Fibroblast of villous mesenchyme (primary cell): ENCODE results near the gene EHBP1. TPM values are rescaled to one million over a fixed set of nuclear protein-coding genes. Genes with fewer than 3 reads are reported as not detected.

ENCODE experiments used
- DNase-seq: peaks from one replicate; pipeline ENCODE4 v3.0.0-alpha.2; 2010; ENCODE audit warnings: low read depth
- H3K4me3 ChIP-seq: 2 replicates; pipeline ENCODE4 v1.5.1; 2011; ENCODE audit warnings: low read depth, mild to moderate bottlenecking, low read length
- total RNA-seq: library from RNA; depleted of rRNA; stranded (reverse); fragments of >200 nt; gene quantifications from 2 replicates; pipeline ENCODE4 v1.2.3, GENCODE V29; 2012
- TF ChIP-seq, protein P1 (sequence below): IDR thresholded peaks from 2 replicates; pipeline ENCODE4 v1.5.1; 2012; ENCODE audit warnings: low read depth, mild to moderate bottlenecking, low read length; ENCODE audit not compliant: insufficient read depth

The EHBP1 gene
- total RNA-seq, 1 donor, result 140 TPM

GRCh38 chr2:62994206-62994605, 288.7 kb downstream of the EHBP1 start:
- TF ChIP-seq, protein P1, sequence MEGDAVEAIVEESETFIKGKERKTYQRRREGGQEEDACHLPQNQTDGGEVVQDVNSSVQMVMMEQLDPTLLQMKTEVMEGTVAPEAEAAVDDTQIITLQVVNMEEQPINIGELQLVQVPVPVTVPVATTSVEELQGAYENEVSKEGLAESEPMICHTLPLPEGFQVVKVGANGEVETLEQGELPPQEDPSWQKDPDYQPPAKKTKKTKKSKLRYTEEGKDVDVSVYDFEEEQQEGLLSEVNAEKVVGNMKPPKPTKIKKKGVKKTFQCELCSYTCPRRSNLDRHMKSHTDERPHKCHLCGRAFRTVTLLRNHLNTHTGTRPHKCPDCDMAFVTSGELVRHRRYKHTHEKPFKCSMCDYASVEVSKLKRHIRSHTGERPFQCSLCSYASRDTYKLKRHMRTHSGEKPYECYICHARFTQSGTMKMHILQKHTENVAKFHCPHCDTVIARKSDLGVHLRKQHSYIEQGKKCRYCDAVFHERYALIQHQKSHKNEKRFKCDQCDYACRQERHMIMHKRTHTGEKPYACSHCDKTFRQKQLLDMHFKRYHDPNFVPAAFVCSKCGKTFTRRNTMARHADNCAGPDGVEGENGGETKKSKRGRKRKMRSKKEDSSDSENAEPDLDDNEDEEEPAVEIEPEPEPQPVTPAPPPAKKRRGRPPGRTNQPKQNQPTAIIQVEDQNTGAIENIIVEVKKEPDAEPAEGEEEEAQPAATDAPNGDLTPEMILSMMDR, result no peak
- no peak for DNase-seq
- H3K4me3 ChIP-seq, result no peak overlapping the region

GRCh38 chr2:62996534-62997186, 291.1 kb downstream of the EHBP1 start:
- no peak for DNase-seq
- TF ChIP-seq, protein P1, result no peak
- H3K4me3 ChIP-seq, result no peak overlapping the region

DNA sequence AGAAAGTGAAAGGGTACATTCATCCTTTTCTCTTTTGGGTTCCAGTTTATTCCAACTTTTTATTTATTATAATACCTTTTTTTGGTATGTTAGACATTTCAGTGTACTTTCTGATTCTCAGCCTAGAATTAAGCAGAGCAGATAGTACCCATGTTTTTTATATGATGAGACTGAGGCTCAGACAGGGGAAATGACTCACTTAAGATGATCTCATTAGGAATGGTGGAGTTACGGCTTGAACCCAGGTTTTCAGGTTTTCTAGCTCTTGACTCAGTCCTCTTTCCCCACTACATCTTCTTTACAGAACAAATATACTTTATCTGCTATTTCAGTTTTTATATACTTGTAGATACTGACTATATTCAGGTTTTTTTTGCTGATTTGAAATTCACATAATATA, 293.4 kb downstream of the EHBP1 start:
- no peak overlapping the region for H3K4me3 ChIP-seq
- TF ChIP-seq, protein P1, result no peak
- no peak for DNase-seq

DNA sequence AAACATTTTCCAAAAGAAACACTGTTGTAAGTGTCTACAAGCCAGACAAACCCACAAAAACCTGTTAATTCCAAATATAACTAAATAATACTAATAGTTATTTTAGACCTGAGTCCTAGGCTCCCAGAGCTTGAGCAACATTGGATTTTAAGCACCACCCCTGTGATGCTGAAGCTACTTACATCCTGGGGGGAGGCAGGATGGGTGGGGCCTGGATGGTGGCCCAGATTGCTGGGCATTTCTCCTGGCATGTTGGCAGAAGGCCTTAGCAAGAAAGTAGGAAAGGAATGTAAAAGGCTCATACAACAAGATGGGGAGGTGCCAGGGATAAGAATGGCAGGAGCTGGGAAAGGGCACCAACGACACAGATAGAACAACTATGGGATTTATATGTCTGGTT, 294.4 kb downstream of the EHBP1 start:
- no peak for DNase-seq
- H3K4me3 ChIP-seq, result no peak overlapping the region
- TF ChIP-seq, protein P1, result no peak

GRCh38 chr2:63000801-63001200, 295.3 kb downstream of the EHBP1 start:
- H3K4me3 ChIP-seq, result no peak overlapping the region
- DNase-seq, result peak; percentile 64
- TF ChIP-seq, protein P1, result no peak

DNA sequence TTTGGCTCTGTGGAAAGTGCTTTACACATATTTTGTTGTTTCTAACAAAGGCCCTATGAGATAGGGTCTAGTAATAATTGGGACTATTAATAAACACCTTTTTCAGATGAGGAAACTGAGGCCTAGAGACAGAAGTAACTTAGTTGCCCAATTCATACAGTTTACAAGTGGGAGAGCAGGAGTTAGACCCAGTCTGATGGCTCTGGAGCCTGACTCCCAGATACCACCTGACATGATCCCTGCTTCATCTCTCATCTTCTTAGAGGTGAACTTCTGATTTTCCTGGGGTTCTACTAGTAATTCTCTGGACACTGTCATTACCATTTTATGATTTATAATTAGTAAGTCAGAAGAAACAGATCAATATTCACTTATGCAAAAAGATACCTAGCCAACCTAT, 296.1 kb downstream of the EHBP1 start:
- no peak overlapping the region for H3K4me3 ChIP-seq
- TF ChIP-seq, protein P1, result no peak
- no peak for DNase-seq

DNA sequence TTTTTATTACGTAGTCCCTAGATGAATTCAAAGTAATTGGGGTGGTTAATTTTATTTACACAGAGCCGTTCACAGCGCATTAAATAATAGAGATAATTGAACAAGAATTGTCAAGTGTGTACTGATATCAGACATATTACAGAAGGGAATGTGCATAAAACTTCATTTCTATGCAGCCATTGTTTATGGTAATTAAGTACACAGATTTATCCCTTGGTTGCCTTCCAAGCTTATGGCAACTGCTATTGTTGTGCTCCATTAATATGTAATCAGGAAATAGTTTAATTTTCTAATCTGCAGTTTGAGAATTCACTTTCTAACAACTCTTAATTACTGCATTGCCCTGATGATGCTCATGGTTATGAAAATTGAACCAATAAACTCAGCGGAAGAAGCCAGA, 297.8 kb downstream of the EHBP1 start:
- TF ChIP-seq, protein P1, result no peak
- no peak overlapping the region for H3K4me3 ChIP-seq
- no peak for DNase-seq
